HuH-7.5 (cell line): ENCODE results near the gene SAYSD1.

ENCODE experiments used
- DNase-seq: peaks from one replicate; pipeline ENCODE4 v3.0.0; 2011; ENCODE audit warnings: low spot score

Gene SAYSD1

DNA sequence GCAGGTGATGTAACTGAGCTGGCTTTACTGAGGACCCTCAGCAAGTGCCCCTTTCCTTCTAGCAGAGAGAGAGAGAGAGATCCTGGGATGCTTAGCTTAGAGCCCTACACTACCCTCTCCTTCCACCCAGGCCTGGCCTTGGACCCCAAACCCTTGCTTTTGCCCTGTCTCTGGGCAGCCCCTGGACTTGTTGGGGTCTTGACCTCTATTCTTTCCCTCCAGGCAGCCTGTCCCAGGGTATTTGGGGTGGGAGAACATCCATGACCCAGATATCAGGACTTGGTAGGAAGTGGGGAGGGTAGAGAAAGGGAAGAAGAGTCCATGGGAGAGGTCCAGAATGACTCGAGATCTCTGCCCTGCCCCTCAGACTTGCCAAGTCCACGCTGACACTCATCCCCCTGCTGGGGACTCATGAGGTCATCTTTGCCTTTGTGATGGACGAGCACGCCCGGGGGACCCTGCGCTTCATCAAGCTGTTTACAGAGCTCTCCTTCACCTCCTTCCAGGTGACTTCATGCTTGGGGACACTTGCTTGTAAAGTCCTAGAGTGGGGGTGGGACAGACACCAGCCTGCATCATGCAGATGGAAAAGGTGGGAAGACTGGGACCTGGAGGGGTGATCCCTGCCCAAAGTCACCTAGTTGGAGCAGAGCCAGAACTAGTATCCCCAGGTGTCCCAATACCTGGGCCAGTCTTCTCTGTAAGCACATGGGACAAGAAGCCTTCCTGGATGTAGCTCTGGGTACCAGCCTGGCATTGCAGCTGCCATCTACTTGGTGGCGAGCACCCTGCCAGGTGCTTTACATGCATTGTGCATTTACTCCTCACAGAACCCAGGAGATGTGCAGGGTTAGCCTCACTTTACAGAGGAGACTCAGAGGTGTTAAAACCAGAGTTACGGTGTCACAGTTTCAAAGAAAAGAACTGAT lies 35.5 kb downstream of the SAYSD1 start:
- DNase-seq = no peak

DNA sequence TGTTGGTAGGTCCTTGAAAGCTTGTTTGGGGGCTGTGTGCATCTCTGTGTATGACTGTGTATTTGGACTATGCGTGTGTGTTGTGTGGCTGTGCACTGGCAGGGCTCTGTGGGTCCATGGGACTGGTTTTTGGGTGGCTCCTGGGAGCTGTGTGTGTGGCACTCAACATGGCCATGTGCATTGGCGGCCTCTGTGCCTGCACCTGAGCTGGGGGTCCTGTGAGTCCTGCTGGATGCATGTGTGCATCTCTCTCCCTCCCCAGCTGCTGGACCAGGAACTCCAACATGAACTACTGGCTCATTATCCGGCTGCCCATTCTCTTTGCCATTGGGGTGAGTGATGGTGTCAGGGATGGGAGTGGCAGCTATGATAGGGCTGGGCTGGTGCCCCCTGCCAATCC lies 36.3 kb downstream of the SAYSD1 start:
- no peak for DNase-seq

DNA sequence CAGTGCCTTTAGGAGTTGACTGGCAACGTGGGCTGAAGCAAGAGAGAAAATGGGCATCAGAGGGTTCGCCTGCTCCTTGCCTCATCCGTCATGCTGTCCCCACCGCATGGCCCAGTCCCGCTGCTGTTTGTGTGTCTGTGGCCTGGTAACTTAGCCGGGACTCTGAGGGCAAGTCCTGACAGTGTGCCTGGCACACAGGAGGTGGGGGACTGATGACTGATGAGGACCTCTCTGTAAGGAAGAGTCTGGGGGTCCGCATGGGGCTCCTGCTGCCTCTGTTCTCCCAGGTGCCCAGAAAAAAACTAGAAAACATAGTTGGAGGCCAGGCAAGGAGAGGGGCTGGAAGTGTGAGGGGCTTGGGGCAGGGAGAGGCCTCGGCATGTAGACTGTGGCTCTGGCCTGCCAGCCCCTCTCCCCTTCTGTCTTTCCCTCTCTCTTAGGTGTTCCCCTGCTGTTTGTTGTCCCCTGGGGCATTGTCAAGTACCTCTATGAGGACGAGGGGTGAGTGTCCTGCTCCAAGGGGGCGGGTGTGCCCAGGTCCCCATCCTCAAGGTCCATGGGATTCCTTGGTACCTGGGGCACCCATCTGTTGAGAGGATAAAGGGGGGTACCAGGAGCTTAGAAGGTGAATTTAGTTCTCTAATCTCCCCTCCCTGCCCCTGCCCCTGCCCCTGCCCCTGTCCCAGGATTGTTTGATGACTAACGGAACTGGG lies 36.9 kb downstream of the SAYSD1 start:
- no peak for DNase-seq

- DNase-seq = no peak
These were observed 38.1 kb downstream of the SAYSD1 start for GRCh38 chr6:39076623-39077535.

DNA sequence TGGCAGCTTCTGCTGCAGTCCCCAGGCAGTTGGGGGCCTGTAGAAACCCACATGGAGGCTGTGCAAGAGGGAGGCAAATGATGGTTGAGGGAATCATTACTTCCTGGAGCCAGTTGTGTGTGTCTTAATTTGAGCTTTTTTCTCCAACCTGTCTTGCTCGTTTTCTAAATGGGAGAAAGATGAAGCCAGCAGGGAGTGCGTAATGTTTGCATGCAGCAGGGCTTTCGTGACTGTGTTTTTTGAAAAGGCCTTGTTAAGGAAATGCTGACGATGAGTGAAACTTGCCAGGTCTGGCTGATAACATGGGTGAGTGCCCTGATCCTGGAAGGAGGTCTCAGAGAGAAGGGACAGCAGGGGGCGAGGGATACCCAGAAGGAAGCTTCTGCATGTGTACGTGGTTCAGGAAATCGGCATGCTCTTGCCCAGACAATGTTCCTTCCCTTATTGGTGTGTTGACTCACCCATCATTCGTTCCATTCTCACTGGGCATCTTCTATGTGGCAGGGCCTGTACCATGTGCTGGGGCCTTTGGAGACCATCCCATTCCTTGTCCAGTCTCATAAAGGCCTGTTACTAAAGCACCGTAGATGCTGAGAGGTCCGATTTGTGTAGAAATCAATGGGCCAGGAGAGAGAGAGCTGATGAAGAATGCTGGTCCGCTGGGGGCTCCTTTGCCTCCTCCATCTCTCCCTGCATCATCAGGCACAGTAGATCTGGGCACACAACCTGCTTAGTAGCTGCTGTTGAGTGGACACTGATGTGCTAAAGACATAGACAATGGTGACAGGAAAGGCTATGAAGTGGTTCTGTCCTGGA lies 39.0 kb downstream of the SAYSD1 start:
- DNase-seq = no peak

- no peak for DNase-seq
These were observed 39.8 kb downstream of the SAYSD1 start for GRCh38 chr6:39075010-39075686.

GRCh38 chr6:39074486-39074885 lies 40.5 kb downstream of the SAYSD1 start:
- DNase-seq = no peak

DNA sequence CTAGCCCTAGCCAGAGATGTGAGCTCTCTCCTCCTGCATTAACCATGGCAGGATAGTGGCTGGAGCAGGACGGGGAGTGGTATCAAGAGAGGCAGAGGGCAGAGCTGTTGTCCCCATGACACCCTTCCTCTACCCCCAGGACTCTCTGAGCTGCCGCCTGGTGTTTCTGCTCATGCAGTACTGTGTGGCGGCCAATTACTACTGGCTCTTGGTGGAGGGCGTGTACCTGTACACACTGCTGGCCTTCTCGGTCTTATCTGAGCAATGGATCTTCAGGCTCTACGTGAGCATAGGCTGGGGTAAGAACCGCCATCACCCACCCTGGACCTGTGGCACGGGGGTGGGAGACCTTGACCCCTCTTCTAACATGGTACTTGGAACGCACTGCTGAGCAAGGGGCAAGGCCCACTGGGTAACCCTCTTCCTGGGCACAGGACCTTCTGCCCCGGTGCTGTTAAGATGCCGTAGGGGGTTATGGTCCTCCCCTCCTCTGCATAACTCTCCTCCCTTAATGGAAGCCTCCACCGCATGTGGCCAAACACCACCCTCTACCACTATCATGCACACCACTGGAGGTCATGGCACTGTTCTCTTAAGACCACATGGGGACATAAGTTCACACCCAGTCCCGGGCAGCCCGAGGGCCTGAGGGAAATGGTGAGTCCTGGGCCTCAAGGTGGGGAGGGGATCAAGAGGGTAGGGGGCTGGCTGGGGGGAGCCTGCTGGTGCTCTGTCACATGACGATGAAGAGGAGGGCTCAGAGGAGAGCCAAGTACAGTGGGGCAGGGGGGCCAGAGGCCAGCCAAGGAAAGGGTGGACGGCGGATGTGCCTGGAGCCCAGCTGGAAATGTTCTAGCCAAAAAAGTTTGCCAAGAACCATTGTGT lies 41.3 kb downstream of the SAYSD1 start:
- DNase-seq = no peak

GRCh38 chr6:39072830-39073229 lies 42.2 kb downstream of the SAYSD1 start:
- DNase-seq = no peak

DNA sequence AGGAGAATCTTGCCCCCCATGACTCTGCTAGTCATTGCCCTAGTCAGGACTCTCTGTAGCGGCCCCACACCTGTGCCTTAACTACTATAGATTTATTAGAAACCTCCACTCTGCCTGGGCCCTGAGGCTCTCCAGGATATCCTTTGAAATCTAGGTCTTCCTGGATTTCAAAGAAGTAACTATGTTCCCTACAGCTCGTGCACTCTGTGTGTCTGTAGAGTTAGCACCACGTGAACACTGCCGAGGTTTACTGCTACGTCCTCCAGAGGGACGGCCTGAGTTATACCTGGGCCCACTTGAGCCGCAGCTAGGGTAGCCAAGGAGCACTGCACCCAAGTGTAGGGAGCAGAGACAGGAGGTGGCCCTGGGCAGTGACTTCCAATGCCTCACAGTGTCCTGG lies 46.6 kb downstream of the SAYSD1 start:
- DNase-seq = no peak

- DNase-seq = no peak
These were observed 49.4 kb downstream of the SAYSD1 start for GRCh38 chr6:39065561-39065960.

DNA sequence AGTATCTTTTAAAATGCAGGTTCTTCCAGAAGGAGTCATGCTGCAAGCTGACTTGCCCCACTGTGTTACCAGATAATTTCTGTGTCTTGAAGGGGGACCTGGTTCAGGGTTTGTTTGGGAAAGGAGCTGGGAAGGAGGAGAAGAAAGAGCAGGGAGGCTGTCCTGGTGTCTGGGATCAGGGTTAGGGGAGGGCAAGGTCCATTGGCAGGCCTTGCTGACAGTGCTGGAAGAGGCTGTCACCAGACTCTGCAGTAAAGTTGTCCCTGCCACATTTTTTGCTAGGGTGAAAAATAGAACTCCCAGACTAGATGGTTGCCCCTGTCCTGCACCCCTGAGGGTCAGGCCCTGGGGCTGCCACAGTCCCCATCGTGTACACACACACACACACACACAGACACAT lies 51.5 kb downstream of the SAYSD1 start:
- peak; percentile 37 for DNase-seq

GRCh38 chr6:39062014-39062740 lies 52.8 kb downstream of the SAYSD1 start:
- no peak for DNase-seq

GRCh38 chr6:39061588-39061987 lies 53.4 kb downstream of the SAYSD1 start:
- no peak for DNase-seq

DNA sequence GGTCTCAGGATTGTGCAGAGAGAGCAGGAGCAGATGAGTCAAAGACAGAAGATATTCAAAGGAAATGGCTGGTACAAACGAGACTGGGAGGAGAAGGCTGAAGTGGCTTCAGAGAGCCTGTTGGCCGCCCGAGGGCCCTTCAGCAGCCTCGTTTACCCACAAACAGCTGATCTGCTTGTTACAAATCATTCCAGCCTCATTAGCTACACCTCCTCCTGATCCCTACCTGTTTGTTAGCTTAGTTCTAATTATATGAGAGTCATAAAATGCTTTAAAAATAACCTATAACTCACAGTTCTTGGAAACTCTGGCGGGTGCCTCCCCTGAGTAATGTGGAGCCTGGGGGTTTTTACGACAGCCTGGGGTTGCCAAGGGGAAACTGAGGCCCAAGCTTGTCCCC lies 53.8 kb downstream of the SAYSD1 start:
- DNase-seq = no peak

DNA sequence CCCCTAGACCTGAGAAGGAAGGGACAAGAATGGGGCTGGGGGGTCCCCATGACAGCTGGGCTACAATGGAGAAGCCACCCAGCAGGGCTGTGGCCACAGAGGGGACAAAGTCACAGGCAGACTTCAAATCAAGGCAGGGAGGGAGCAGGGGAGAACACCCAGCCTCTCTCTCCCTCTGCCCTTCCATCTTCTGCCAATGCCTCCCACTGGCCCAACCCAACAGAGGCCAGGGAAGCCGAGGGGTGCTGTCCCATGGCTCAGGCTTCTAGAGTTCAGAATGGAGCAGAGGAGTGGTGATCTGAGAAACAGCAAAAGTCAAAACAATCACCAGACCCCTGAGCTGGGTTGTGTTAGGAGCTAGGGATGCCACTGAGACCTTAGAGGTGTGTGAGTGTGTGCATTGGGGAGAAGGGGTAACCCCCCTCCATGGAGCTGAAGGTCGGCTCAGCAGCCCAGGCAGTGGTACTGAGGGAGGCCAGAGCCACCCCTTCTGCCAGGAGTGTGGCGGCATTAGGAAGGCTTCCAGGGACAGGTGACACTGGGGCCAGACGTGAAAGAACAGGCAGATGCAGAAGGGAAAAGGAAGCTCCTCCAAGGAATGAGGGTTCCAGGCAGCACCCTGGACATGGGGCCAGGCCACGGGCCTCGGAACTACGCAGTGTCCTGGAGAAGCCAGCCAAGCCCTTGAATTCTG lies 54.4 kb downstream of the SAYSD1 start:
- DNase-seq = no peak

GRCh38 chr6:39059496-39060310 lies 55.3 kb downstream of the SAYSD1 start:
- no peak for DNase-seq
